Muscle of leg (tissue), 16 donors: Measurements from ENCODE around the gene FBLL1. TPM values are rescaled to one million over a fixed set of nuclear protein-coding genes. Genes with fewer than 3 reads are reported as not detected.
A peak's percentile ranks its signal among the peaks of the same experiment; 100 is the strongest.

Source experiments
- DNase-seq: peaks from one replicate; pipeline ENCODE4 v3.0.0; 2013
- H3K27ac ChIP-seq: one replicate; pipeline ENCODE4 v1.5.1; 2013; ENCODE audit warnings: mild to moderate bottlenecking, low read length, control low read depth
- H3K27me3 ChIP-seq: one replicate; pipeline ENCODE4 v1.6.1; 2013; ENCODE audit warnings: low read length; ENCODE audit not compliant: control insufficient read depth, insufficient read depth
- H3K36me3 ChIP-seq: one replicate; pipeline ENCODE4 v1.6.1; 2013; ENCODE audit warnings: low read length; ENCODE audit not compliant: control insufficient read depth, insufficient read depth
- H3K4me1 ChIP-seq: one replicate; pipeline ENCODE4 v1.6.1; 2013; ENCODE audit warnings: low read length; ENCODE audit not compliant: control insufficient read depth, insufficient read depth
- H3K4me3 ChIP-seq: one replicate; pipeline ENCODE4 v1.5.1; 2013; ENCODE audit warnings: low read length, control low read depth
- H3K9me3 ChIP-seq: replicated peaks from 2 replicates; pipeline ENCODE4 v1.6.1; 2013; ENCODE audit warnings: low read depth, low read length; ENCODE audit not compliant: control insufficient read depth
- WGBS: methylation state at CpG from one replicate; pipeline ENCODE4 v1.1.5; 2013; ENCODE audit warnings: missing lambda C conversion rate; ENCODE audit not compliant: insufficient coverage; 5-methylcytosine and 5-hydroxymethylcytosine counted together
- long read RNA-seq, 11 donors: transcript quantifications; one replicate each; lab custom pipeline, GENCODE V29; 2026
- polyA plus RNA-seq, 8 donors: library from polyadenylated mRNA; unstranded; fragments of 120-200 nt; gene quantifications; one replicate each; pipeline versions ENCODE4 v1.2.1 to v1.2.3, GENCODE V29; 2013; ENCODE audit warnings: inconsistent platforms in 1 of 8, low replicate concordance in 1 of 8; ENCODE audit not compliant: insufficient read length in 8 of 8, insufficient read depth in 1 of 8
- total RNA-seq: library from RNA; stranded (reverse); fragments of 120-200 nt; gene quantifications from one replicate; pipeline ENCODE4 v1.2.4, GENCODE V29; 2013

Gene FBLL1
- total RNA-seq (0.62 TPM), polyA plus RNA-seq (1 to 10 TPM in 4 of 8 donors, under 1 TPM in 4; 0.47 to 1.9 (median 0.92) TPM)
- long read RNA-seq, donor 1, partial matches to known transcripts = 0 of 1 reads
- long read RNA-seq, donor 1, other reads (novel, unspliced or antisense) = 0 of 1 reads
- long read RNA-seq, donor 2 = 0 reads
- long read RNA-seq, donor 3, transcript FBLL1-201 (1 exons, 1,519 nt) = major isoform, 6 of 6 reads
- long read RNA-seq, donor 3, partial matches to known transcripts = 0 of 6 reads
- long read RNA-seq, donor 3, other reads (novel, unspliced or antisense) = 0 of 6 reads
- long read RNA-seq, donor 4, partial matches to known transcripts = 0 of 2 reads
- long read RNA-seq, donor 4, other reads (novel, unspliced or antisense) = 0 of 2 reads
- long read RNA-seq, donor 5, partial matches to known transcripts = 0 of 1 reads
- long read RNA-seq, donor 5, other reads (novel, unspliced or antisense) = 0 of 1 reads
- long read RNA-seq, donor 6, transcript FBLL1-201 (1 exons, 1,519 nt) = major isoform, 6 of 6 reads
- long read RNA-seq, donor 6, partial matches to known transcripts = 0 of 6 reads
- long read RNA-seq, donor 6, other reads (novel, unspliced or antisense) = 0 of 6 reads
- long read RNA-seq, donor 7, partial matches to known transcripts = 0 of 2 reads
- long read RNA-seq, donor 7, other reads (novel, unspliced or antisense) = 0 of 2 reads
- long read RNA-seq, donor 8, partial matches to known transcripts = 0 of 1 reads
- long read RNA-seq, donor 8, other reads (novel, unspliced or antisense) = 0 of 1 reads
- long read RNA-seq, donor 9 = 0 reads
- long read RNA-seq, donor 10, partial matches to known transcripts = 0 of 2 reads
- long read RNA-seq, donor 10, other reads (novel, unspliced or antisense) = 0 of 2 reads
- long read RNA-seq, donor 11, partial matches to known transcripts = 0 of 2 reads
- long read RNA-seq, donor 11, other reads (novel, unspliced or antisense) = 0 of 2 reads

- 4% methylated on average over 21 of the region's 38 CpGs for WGBS
- Histone ChIP-seq H3K27ac (no peak within 1 kb of the TSS), H3K4me3 (peak within 1 kb of the TSS; percentile 34), H3K27me3 (peaks cover 22% of the 10 kb centered on the region), H3K4me1 (peaks cover 7% of the 10 kb centered on the region), H3K9me3 (no peaks in the 10 kb centered on the region), H3K36me3 (no peaks in the 10 kb centered on the region)
- DNase-seq = peak; percentile 69
Observed at GRCh38 chr5:168528521-168529373, at the start of gene FBLL1. Gene FBLL1, plus strand, starts transcription at chr5:168529305. Its CDS starts 200 bp downstream, at chr5:168529505.

DNA sequence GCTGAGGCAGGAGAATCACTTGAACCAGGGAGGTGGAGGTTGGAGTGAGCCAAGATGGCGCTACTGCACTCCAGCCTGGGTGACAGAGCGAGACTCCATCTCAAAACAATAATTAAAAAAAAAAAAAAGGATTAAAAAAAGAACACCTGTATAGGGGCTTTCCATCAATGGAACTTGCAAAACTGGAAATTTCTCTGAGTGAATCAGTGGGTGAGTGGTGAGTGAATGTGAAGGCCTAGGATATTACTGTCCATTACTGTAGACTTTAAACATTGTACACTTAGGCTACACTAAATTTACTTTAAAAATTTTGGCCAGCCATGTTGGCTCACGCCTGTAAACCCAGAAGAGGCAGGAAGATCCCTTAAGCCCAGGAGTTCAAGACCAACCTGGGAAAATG is 48.5 kb upstream of the FBLL1 start:
- Histone ChIP-seq H3K36me3 (no peaks in the 10 kb centered on the region), H3K27ac (no peak overlapping the region), H3K4me3 (no peak overlapping the region), H3K27me3 (no peaks in the 10 kb centered on the region), H3K4me1 (no peaks in the 10 kb centered on the region), H3K9me3 (no peaks in the 10 kb centered on the region)
- WGBS = no CpG with 5 or more reads among the region's 3 CpGs
- no peak for DNase-seq

- no peak for DNase-seq
- peaks cover 2% of the 10 kb centered on the region for H3K4me1 ChIP-seq
- WGBS = no CpG with 5 or more reads among the region's 4 CpGs
- no peaks in the 10 kb centered on the region for H3K36me3 ChIP-seq
- no peaks in the 10 kb centered on the region for H3K9me3 ChIP-seq
- no peak overlapping the region for H3K27ac ChIP-seq
- H3K27me3 ChIP-seq = no peaks in the 10 kb centered on the region
- no peak overlapping the region for H3K4me3 ChIP-seq
Observed at GRCh38 chr5:168481330-168481788, 47.7 kb upstream of the FBLL1 start.

DNA sequence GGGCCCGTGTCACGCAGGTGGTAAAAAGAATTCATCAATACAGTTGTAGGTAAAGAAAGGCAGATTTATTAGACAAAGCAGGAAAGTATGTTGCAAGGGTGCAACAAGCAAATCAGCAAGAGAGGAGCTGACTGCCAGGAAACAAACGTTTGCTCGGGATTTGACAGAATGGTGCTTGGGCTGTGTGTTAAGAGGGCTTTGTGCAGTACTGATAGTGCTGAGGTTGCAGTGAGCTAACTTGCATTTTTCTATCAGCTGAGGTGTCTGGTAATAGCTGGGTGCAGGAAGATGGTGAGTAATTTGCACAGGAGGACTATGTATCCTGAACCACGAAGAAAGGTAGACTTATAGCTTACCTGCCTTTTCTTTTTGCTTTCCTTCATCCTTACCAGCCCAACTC is 46.7 kb upstream of the FBLL1 start:
- no peak for DNase-seq
- WGBS = 63% methylated on average over 4 of the region's 5 CpGs

DNA sequence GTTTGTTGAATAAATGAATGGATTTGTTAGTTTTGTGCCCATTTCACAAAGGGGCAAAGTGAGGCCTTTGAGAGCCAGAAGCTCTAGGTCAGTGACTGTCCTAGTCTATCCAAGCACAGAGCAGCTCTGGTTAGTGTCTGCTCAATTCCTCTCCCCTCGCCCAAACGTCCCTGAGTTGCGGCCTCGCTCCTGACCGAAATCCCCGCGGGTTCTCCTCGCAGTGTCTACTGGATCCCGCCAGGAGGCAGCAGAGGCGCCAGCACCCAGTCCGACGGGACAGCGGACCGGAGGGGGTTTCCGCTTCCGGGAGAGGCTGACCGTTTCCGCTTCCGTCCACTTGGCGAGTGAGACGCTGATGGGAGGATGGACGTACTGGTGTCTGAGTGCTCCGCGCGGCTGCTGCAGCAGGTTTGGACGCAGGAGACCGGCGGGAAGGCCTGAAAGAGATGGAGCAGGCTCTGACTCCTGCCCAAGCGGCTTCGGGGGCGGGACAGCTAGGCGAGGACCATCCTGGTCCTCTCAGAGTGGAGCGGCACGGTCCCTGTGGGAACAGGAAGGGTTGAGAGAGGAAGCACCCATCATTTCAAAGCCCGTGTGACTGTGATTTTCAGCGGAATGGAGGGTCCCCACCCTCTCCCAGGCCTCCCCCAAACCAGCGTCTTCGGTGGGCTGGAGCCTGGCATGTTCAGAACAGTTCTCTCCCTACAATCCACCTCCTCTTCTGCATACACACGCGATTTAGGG is 42.8 kb upstream of the FBLL1 start, which contains the start of gene RARS1:
Gene RARS1 (plus strand): TSS at position 336 of the 744 bp plus-strand sequence. CDS start 28 bp downstream, at position 364.
- WGBS = under 1% methylated on average over 37 of the region's 40 CpGs
- peaks cover 2% of the 10 kb centered on the region for H3K4me1 ChIP-seq
- peaks cover 20% of the 10 kb centered on the region for H3K36me3 ChIP-seq
- H3K9me3 ChIP-seq = no peaks in the 10 kb centered on the region
- peak within 1 kb of the TSS; percentile 79 for H3K27ac ChIP-seq
- no peaks in the 10 kb centered on the region for H3K27me3 ChIP-seq
- H3K4me3 ChIP-seq = peak within 1 kb of the TSS; percentile 99
- peak; percentile 97 for DNase-seq

More for the DNA sequence above, 46.7 kb upstream of the FBLL1 start:
- no peak overlapping the region for H3K27ac ChIP-seq
- no peaks in the 10 kb centered on the region for H3K36me3 ChIP-seq
- H3K27me3 ChIP-seq = no peaks in the 10 kb centered on the region
- H3K4me3 ChIP-seq = no peak overlapping the region
- no peaks in the 10 kb centered on the region for H3K9me3 ChIP-seq
- peaks cover 2% of the 10 kb centered on the region for H3K4me1 ChIP-seq

GRCh38 chr5:168489059-168489458 is 40.0 kb upstream of the FBLL1 start:
- Histone ChIP-seq H3K9me3 (no peaks in the 10 kb centered on the region), H3K27me3 (no peaks in the 10 kb centered on the region), H3K36me3 (peaks cover 32% of the 10 kb centered on the region), H3K4me1 (peaks cover 2% of the 10 kb centered on the region), H3K4me3 (no peak overlapping the region), H3K27ac (no peak overlapping the region)
- no peak for DNase-seq
- WGBS = no CpG with 5 or more reads among the region's 3 CpGs

DNA sequence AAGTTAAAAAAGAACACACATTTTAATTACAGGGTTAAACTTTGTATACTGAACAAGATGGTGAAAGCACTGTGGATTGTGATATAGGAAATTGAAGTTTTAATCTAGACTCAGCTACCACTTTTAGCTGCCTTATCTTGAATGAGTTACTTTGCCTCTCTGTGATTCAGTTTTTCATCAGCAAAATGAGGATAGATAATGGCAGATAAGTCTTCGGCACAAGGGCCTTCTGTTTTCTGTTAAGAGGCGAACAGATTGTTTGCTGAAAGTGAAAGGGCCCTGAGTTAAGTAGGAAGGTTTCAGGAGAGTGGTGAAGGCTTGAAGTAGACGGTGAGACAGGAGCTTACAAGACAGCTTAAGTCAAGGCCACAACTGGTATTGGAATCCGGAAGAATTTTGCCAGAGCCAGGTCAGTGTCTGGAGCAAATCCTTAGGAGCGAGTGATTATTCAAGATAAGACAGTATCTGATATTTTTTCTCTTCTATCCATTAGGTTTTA is 35.0 kb upstream of the FBLL1 start:
- Histone ChIP-seq H3K4me1 (no peaks in the 10 kb centered on the region), H3K27me3 (no peaks in the 10 kb centered on the region), H3K27ac (no peak overlapping the region), H3K4me3 (no peak overlapping the region), H3K36me3 (peaks cover 43% of the 10 kb centered on the region), H3K9me3 (no peaks in the 10 kb centered on the region)
- 91% methylated on average over 3 of the region's 5 CpGs for WGBS
- DNase-seq = no peak

- H3K27ac ChIP-seq = no peak overlapping the region
Observed at GRCh38 chr5:168502563-168503237, 26.4 kb upstream of the FBLL1 start.

More at GRCh38 chr5:168502563-168503237, 26.4 kb upstream of the FBLL1 start:
- H3K4me1 ChIP-seq = no peaks in the 10 kb centered on the region
- H3K4me3 ChIP-seq = no peak overlapping the region
- H3K9me3 ChIP-seq = no peaks in the 10 kb centered on the region
- WGBS = no CpG with 5 or more reads among the region's 7 CpGs
- peaks cover 22% of the 10 kb centered on the region for H3K36me3 ChIP-seq
- DNase-seq = no peak
- H3K27me3 ChIP-seq = no peaks in the 10 kb centered on the region
